H9 (cell line): ENCODE data around the gene MAML3. TPM values are rescaled to one million over a fixed set of nuclear protein-coding genes. Genes with fewer than 3 reads are reported as not detected.
A peak's percentile ranks its signal among the peaks of the same experiment; 100 is the strongest.

ENCODE experiments used
- DNase-seq: peaks from one replicate; pipeline ENCODE4 v3.0.0-alpha.2; 2017
- H2AFZ ChIP-seq: one replicate; pipeline ENCODE4 v1.6.1; 2013; ENCODE audit warnings: mild to moderate bottlenecking, low read length, control low read depth, moderate library complexity
- H2AK5ac ChIP-seq: 2 replicates; pipeline ENCODE4 v1.6.1; 2013; ENCODE audit warnings: low read length, control low read depth, mixed read lengths; ENCODE audit not compliant: insufficient read length
- H2BK120ac ChIP-seq: one replicate; pipeline ENCODE4 v1.6.1; 2013; ENCODE audit warnings: low read depth, mild to moderate bottlenecking, low read length, control low read depth, inconsistent platforms; ENCODE audit not compliant: poor library complexity, severe bottlenecking
- H2BK12ac ChIP-seq: 2 replicates; pipeline ENCODE4 v1.6.1; 2013; ENCODE audit warnings: low read length, control low read depth, mixed read lengths, low read depth; ENCODE audit not compliant: insufficient read length
- H2BK15ac ChIP-seq: 2 replicates; pipeline ENCODE4 v1.6.1; 2013; ENCODE audit warnings: low read depth, low read length, control low read depth
- H2BK20ac ChIP-seq: one replicate; pipeline ENCODE4 v1.6.1; 2013; ENCODE audit warnings: low read depth, mild to moderate bottlenecking, low read length, control low read depth, inconsistent platforms; ENCODE audit not compliant: poor library complexity, severe bottlenecking
- H2BK5ac ChIP-seq: 2 replicates; pipeline ENCODE4 v1.6.1; 2013; ENCODE audit warnings: low read length, control low read depth, mixed read lengths; ENCODE audit not compliant: insufficient read length
- H3K14ac ChIP-seq: 2 replicates; pipeline ENCODE4 v1.6.1; 2013; ENCODE audit warnings: low read length, control low read depth; ENCODE audit not compliant: insufficient read depth
- H3K18ac ChIP-seq: 2 replicates; pipeline ENCODE4 v1.6.1; 2013; ENCODE audit warnings: low read depth, mild to moderate bottlenecking, mixed read lengths, low read length, control low read depth; ENCODE audit not compliant: insufficient read length
- H3K23ac ChIP-seq: 2 replicates; pipeline ENCODE4 v1.6.1; 2013; ENCODE audit warnings: low read length, control low read depth, mixed read lengths, low read depth; ENCODE audit not compliant: insufficient read length
- H3K23me2 ChIP-seq: 2 replicates; pipeline ENCODE4 v1.6.1; 2013; ENCODE audit warnings: low read depth, mild to moderate bottlenecking, mixed read lengths, low read length, control low read depth; ENCODE audit not compliant: insufficient read length, poor library complexity, severe bottlenecking
- H3K27ac ChIP-seq: 2 replicates; pipeline ENCODE4 v1.5.1; 2013; ENCODE audit warnings: low read length, control low read depth, mixed read lengths, low read depth; ENCODE audit not compliant: insufficient read length
- H3K27me3 ChIP-seq: 2 replicates; pipeline ENCODE4 v1.6.1; 2013; ENCODE audit warnings: low read length, control low read depth, inconsistent platforms; ENCODE audit not compliant: insufficient read depth
- H3K4ac ChIP-seq: 2 replicates; pipeline ENCODE4 v1.6.1; 2013; ENCODE audit warnings: low read depth, mild to moderate bottlenecking, control low read depth, inconsistent platforms, low read length, moderate library complexity
- H3K4me1 ChIP-seq: 2 replicates; pipeline ENCODE4 v1.6.1; 2013; ENCODE audit warnings: low read length, control low read depth, inconsistent platforms; ENCODE audit not compliant: insufficient read depth
- H3K4me2 ChIP-seq: 2 replicates; pipeline ENCODE4 v1.6.1; 2013; ENCODE audit warnings: low read length, control low read depth, mixed read lengths; ENCODE audit not compliant: insufficient read length, insufficient read depth
- H3K56ac ChIP-seq: 2 replicates; pipeline ENCODE4 v1.6.1; 2013; ENCODE audit warnings: low read depth, mild to moderate bottlenecking, mixed read lengths, low read length, control low read depth; ENCODE audit not compliant: insufficient read length
- H3K79me1 ChIP-seq: 2 replicates; pipeline ENCODE4 v1.6.1; 2013; ENCODE audit warnings: low read depth, mild to moderate bottlenecking, moderate library complexity, low read length, control low read depth, inconsistent platforms; ENCODE audit not compliant: insufficient read depth, poor library complexity, severe bottlenecking
- H3K79me2 ChIP-seq: 2 replicates; pipeline ENCODE4 v1.6.1; 2013; ENCODE audit warnings: low read length, control low read depth, inconsistent platforms; ENCODE audit not compliant: insufficient read depth
- H3K9ac ChIP-seq: 2 replicates; pipeline ENCODE4 v1.6.1; 2013; ENCODE audit warnings: low read length, control low read depth, mixed read lengths; ENCODE audit not compliant: insufficient read length; ENCODE audit errors: extremely low read depth
- H3K9me3 ChIP-seq: one replicate; pipeline ENCODE4 v1.6.1; 2013; ENCODE audit warnings: low read depth, low read length, inconsistent platforms; ENCODE audit not compliant: control insufficient read depth
- H3T11ph ChIP-seq: one replicate; pipeline ENCODE4 v1.6.1; 2013; ENCODE audit warnings: mild to moderate bottlenecking, low read length, control low read depth, inconsistent platforms
- H4K20me1 ChIP-seq: one replicate; pipeline ENCODE4 v1.6.1; 2013; ENCODE audit not compliant: control insufficient read depth, insufficient read length, insufficient read depth
- H4K5ac ChIP-seq: 2 replicates; pipeline ENCODE4 v1.6.1; 2013; ENCODE audit warnings: low read depth, mild to moderate bottlenecking, mixed read lengths, low read length, control low read depth; ENCODE audit not compliant: insufficient read length
- H4K8ac ChIP-seq: replicated peaks from 2 replicates; pipeline ENCODE4 v1.6.1; 2013; ENCODE audit warnings: low read length, control low read depth, mixed read lengths, low read depth; ENCODE audit not compliant: insufficient read length
- H4K91ac ChIP-seq: 2 replicates; pipeline ENCODE4 v1.6.1; 2013; ENCODE audit warnings: low read depth, mild to moderate bottlenecking, moderate library complexity, mixed read lengths, low read length, control low read depth; ENCODE audit not compliant: insufficient read length
- H3K27ac Mint-ChIP-seq, 3 experiments: 2 replicates in 2 of 3; 3 replicates in 1 of 3; pipeline ENCODE4 v1.8.0; 2020 to 2021; ENCODE audit warnings: mixed read lengths in 3 of 3, mild to moderate bottlenecking in 1 of 3, moderate library complexity in 1 of 3
- H3K27me3 Mint-ChIP-seq: 2 replicates; pipeline ENCODE4 v1.8.0; 2021; ENCODE audit warnings: low read depth, mild to moderate bottlenecking, moderate library complexity, mixed read lengths
- H3K36me3 Mint-ChIP-seq, 3 experiments: 2 replicates in 2 of 3; 3 replicates in 1 of 3; pipeline ENCODE4 v1.8.0; 2020 to 2021; ENCODE audit warnings: low read depth in 3 of 3, mixed read lengths in 3 of 3; ENCODE audit not compliant: insufficient read depth in 1 of 3
- H3K4me1 Mint-ChIP-seq, 2 experiments: 2 replicates each; pipeline ENCODE4 v1.8.0; 2020; ENCODE audit warnings: mixed read lengths in 2 of 2
- H3K4me3 Mint-ChIP-seq, 2 experiments: 2 replicates in 1 of 2; 3 replicates in 1 of 2; pipeline ENCODE4 v1.8.0; 2020 to 2021; ENCODE audit warnings: mild to moderate bottlenecking in 2 of 2, mixed read lengths in 2 of 2, moderate library complexity in 1 of 2
- H3K9me3 Mint-ChIP-seq, 2 experiments: 2 replicates in 1 of 2; 3 replicates in 1 of 2; pipeline ENCODE4 v1.8.0; 2020; ENCODE audit warnings: mild to moderate bottlenecking in 2 of 2, mixed read lengths in 2 of 2, moderate library complexity in 1 of 2
- CTCF ChIP-seq: fragments of 200-600 bp; sonication (generic); conservative IDR thresholded peaks from 3 replicates; pipeline ENCODE4 v1.8.0; 2021; ENCODE audit warnings: antibody characterized with exemption, mild to moderate bottlenecking
- whole genome bisulfite sequencing: extraction: QIAGEN DNeasy Blood & Tissue Kit; methylation state at CpG from one replicate; pipeline ENCODE4 v1.1.7; 2013; ENCODE audit warnings: missing lambda C conversion rate, low lambda C conversion rate, mixed read lengths; ENCODE audit not compliant: insufficient read length; ENCODE audit errors: extremely low coverage; 5-methylcytosine and 5-hydroxymethylcytosine counted together
- total RNA-seq: library from RNA; stranded (reverse); gene quantifications from 2 replicates; pipeline ENCODE4 v1.2.1, GENCODE V29; 2021

Gene MAML3
- total RNA-seq, 1 experiment from 2014 or later, result 3.9 TPM

DNA sequence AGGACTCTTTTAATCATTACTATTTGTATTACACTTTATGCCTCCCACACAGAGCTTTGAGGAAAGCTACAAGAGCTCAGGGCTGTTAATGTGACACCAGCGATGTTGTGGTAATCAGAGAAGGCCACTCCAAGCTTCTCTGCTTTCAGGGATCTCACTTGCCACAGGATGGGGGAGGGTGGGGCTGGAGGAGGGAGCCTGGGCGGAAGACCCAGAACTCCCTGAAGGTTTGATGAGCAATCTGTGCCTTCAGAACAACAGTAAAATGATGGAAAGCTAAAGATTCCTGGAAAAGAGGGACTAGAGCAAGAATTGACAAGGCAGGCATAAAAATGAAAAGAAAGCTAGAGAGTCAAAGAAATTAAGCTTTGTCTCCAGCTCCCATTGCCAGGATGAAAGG lies 75.6 kb downstream of the MAML3 start:
- Histone ChIP-seq H3K4me1 (peaks cover 12% of the 10 kb centered on the region; the same call in 1 of the 2 replicates), H3K4ac (no peak overlapping the region), H3K14ac (no peak overlapping the region), H2AFZ (peak overlapping the region; percentile 3), H2BK20ac (no peak overlapping the region), H2BK120ac (no peak overlapping the region), H2AK5ac (no peak overlapping the region), H3K4me2 (no peak overlapping the region), H4K8ac (no peak overlapping the region), H3K23me2 (no peaks in the 10 kb centered on the region), H4K91ac (no peak overlapping the region), H3T11ph (no peak overlapping the region), H2BK5ac (no peak overlapping the region), H3K79me1 (no peaks in the 10 kb centered on the region), H3K9me3 (no peaks in the 10 kb centered on the region), H4K5ac (no peak overlapping the region), H2BK12ac (no peak overlapping the region), H3K23ac (no peak overlapping the region), H2BK15ac (no peak overlapping the region), H3K27me3 (no peaks in the 10 kb centered on the region), H3K56ac (no peak overlapping the region), H3K27ac (no peak overlapping the region), H4K20me1 (no peaks in the 10 kb centered on the region), H3K9ac (no peak overlapping the region), H3K79me2 (no peaks in the 10 kb centered on the region), H3K18ac (no peak overlapping the region)
- Mint-ChIP-seq H3K27me3 (no peaks in the 10 kb centered on the region), H3K27ac (peak overlapping the region; percentile 46 to 91 (median 89); a peak in 4 of 7 replicates), H3K36me3 (no peaks in the 10 kb centered on the region), H3K4me1 (peaks cover 39 to 43% of the 10 kb centered on the region in 2 experiments), H3K9me3 (no peaks in the 10 kb centered on the region), H3K4me3 (peak overlapping the region in 1 of 2 experiments; percentile 7; a peak in 1 of 5 replicates)
- WGBS, result no CpG with 5 or more reads among the region's 2 CpGs
- peak; percentile 77 for DNase-seq
- TF ChIP-seq CTCF, result no peak
